Measurements from ENCODE around the gene LUC7L3.

DNA sequence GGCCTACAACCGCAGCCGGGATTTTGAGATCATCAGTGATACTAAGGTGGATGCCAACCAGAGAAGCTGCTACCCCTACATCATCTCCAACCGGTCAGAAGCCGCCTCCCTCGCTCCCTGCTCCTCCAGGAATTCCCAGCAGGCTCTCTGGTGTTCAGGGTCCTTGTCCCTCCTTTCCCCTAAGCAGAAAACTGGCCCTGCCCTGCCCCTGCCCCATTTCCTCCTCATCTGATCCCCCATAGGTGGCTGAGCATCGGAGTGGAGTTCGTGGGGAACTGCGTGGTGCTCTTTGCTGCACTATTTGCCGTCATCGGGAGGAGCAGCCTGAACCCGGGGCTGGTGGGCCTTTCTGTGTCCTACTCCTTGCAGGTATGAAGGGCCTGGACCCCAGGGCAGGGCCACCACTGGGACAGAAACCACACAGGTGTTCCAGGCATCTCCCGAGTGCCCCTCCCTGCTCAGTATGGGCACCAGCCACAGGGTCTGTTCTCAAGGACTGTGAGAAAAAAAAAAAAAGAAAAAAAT is 41.5 kb upstream of the LUC7L3 start:
- TF ChIP-seq POLR2A (IDR thresholded peaks at IDR 0.05; ENCODE audit: low read length) (no peak), GATA1 (IDR thresholded peaks at IDR 0.05; ENCODE audit: low read depth, low read length) (no peak)

Data from erythroblast (primary cell).